Naive thymus-derived CD4-positive, alpha-beta T cell (primary cell): ENCODE data around the gene TPPP. TPM values are rescaled to one million over a fixed set of nuclear protein-coding genes. Genes with fewer than 3 reads are reported as not detected.

Source experiments
- ATAC-seq: fragments of 150-1000 bp; cut with Tn5 transposase; 2 replicates; pipeline ENCODE4 v1.10.0; 2021; ENCODE audit warnings: mild to moderate bottlenecking, moderate library complexity
- CTCF ChIA-PET: fragments of 350-600 bp; sonication (Branson Sonifier 250); formaldehyde crosslinking; loops from one replicate; lab custom pipeline; 2021; ENCODE audit warnings: antibody characterized with exemption; lab: Charles Lee
- POLR2A ChIA-PET: fragments of 350-600 bp; sonication (Branson Sonifier 250); formaldehyde crosslinking; loops from one replicate; lab custom pipeline; 2021; ENCODE audit warnings: antibody characterized with exemption, inconsistent platforms; lab: Charles Lee
- DNase-seq, 9 donors: peaks; one replicate each; pipeline versions ENCODE4 v3.0.0 to v3.0.0-alpha.2; 2020 to 2022; ENCODE audit warnings: mixed read lengths in 1 of 9
- H3K27ac ChIP-seq: one replicate; pipeline ENCODE4 v1.7.0; 2013; ENCODE audit warnings: mild to moderate bottlenecking, low read depth, low read length, moderate library complexity
- H3K27me3 ChIP-seq, 2 donors: one replicate each; pipeline ENCODE4 v1.7.0; 2013; ENCODE audit warnings: low read length in 2 of 2, mild to moderate bottlenecking in 2 of 2, moderate library complexity in 2 of 2; ENCODE audit not compliant: control insufficient read depth in 2 of 2, insufficient read depth in 2 of 2
- H3K36me3 ChIP-seq, 3 experiments: 1 replicate in 2 of 3; 2 replicates in 1 of 3; pipeline ENCODE4 v1.7.0; 2013; ENCODE audit warnings: low read length in 3 of 3, mild to moderate bottlenecking in 3 of 3, moderate library complexity in 1 of 3; ENCODE audit not compliant: insufficient read depth in 3 of 3, control insufficient read depth in 2 of 3
- H3K4me1 ChIP-seq, 2 donors: one replicate each; pipeline ENCODE4 v1.7.0; 2013; ENCODE audit warnings: low read length in 2 of 2, mild to moderate bottlenecking in 2 of 2, moderate library complexity in 1 of 2; ENCODE audit not compliant: control insufficient read depth in 2 of 2, insufficient read depth in 2 of 2
- H3K4me3 ChIP-seq: 2 replicates; pipeline ENCODE4 v1.7.0; 2013; ENCODE audit warnings: mild to moderate bottlenecking, low read length
- H3K9me3 ChIP-seq, 3 experiments: 1 replicate in 2 of 3; 2 replicates in 1 of 3; pipeline ENCODE4 v1.7.0; 2013; ENCODE audit warnings: low read length in 3 of 3; ENCODE audit not compliant: control insufficient read depth in 2 of 3
- H3K27ac Mint-ChIP-seq, 9 donors: one replicate each; pipeline ENCODE4 v1.8.0; 2020 to 2022; ENCODE audit warnings: mixed read lengths in 9 of 9, mild to moderate bottlenecking in 8 of 9, moderate library complexity in 5 of 9, inconsistent platforms in 2 of 9
- H3K27me3 Mint-ChIP-seq, 5 donors: one replicate each; pipeline ENCODE4 v1.8.0; 2021 to 2022; ENCODE audit warnings: mixed read lengths in 5 of 5, mild to moderate bottlenecking in 1 of 5
- H3K36me3 Mint-ChIP-seq, 5 donors: one replicate each; pipeline ENCODE4 v1.8.0; 2020 to 2022; ENCODE audit warnings: mixed read lengths in 5 of 5, mild to moderate bottlenecking in 3 of 5, inconsistent platforms in 1 of 5
- H3K4me1 Mint-ChIP-seq, 7 donors: one replicate each; pipeline ENCODE4 v1.8.0; 2020 to 2022; ENCODE audit warnings: mixed read lengths in 7 of 7, mild to moderate bottlenecking in 3 of 7, inconsistent platforms in 1 of 7
- H3K4me3 Mint-ChIP-seq, 10 donors: one replicate each; pipeline ENCODE4 v1.8.0; 2020 to 2022; ENCODE audit warnings: mild to moderate bottlenecking in 10 of 10, mixed read lengths in 10 of 10, moderate library complexity in 6 of 10, inconsistent platforms in 2 of 10
- H3K9me3 Mint-ChIP-seq, 11 donors: one replicate each; pipeline ENCODE4 v1.8.0; 2020 to 2022; ENCODE audit warnings: mixed read lengths in 11 of 11, mild to moderate bottlenecking in 4 of 11, inconsistent platforms in 1 of 11, moderate library complexity in 1 of 11
- intact Hi-C, 2 donors: fragments of 100-400 bp; cut with micrococcal nuclease; formaldehyde crosslinking; loops; one replicate each; pipeline ENCODE4 v1.15.1; 2023
- polyA plus RNA-seq, 2 donors: library from polyadenylated mRNA; unstranded; fragments of 300-500 nt; fragmentation: Illumina TruSeq; gene quantifications; one replicate each; pipeline ENCODE4 v1.2.3, GENCODE V29; 2021
- total RNA-seq, 6 experiments: library from RNA in 5 of 6; stranded (reverse) in 5 of 6; gene quantifications; 1 replicate in 5 of 6; 2 replicates in 1 of 6; pipeline ENCODE4 v1.2.3 and lab custom pipeline; 2021 to 2026

TPPP gene
- total and polyA plus RNA-seq, 7 experiments from 2014 or later = 0.02 to 3.4 (median 0.14) TPM

DNA sequence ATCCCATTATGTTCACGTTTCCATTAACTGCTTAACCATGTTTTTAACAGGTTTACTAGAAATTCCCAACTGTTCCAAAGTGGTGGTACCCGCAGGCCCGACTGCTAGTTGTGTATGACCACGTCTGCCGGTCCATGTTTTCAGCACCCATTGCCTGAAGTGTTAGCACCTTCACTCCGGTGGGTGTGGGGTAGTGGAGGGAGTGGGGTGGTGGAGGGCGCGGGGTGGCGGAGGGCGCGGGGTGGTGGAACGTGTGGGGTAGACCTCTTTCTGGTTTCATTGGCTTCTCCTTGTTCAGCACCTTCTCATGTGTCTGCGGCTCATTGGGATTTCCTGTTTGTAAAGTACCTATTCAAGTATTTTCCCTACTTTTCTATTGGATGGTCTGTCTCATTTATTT, 37.7 kb downstream of the TPPP start:
- Mint-ChIP-seq H3K4me3 (no peak overlapping the region), H3K9me3 (peaks cover 0 to 4% (median 0%) of the 10 kb centered on the region in 11 donors), H3K4me1 (no peaks in the 10 kb centered on the region), H3K27me3 (no peaks in the 10 kb centered on the region), H3K27ac (no peak overlapping the region), H3K36me3 (peaks cover 13 to 65% (median 30%) of the 10 kb centered on the region in 5 donors)
- ChIA-PET CTCF (interaction anchor here (0.8 to 1.2 kb wide), 2 partner anchors 14 kb away, joined by 3 read pairs; no protein-coding TSS in a partner anchor), POLR2A (interaction anchor here (0.6 kb wide), 1 partner anchor 964 kb away, joined by 3 read pairs; no protein-coding TSS in a partner anchor)
- Histone ChIP-seq H3K4me1 (no peaks in the 10 kb centered on the region), H3K27ac (no peak overlapping the region), H3K9me3 (no peaks in the 10 kb centered on the region), H3K4me3 (no peak overlapping the region), H3K36me3 (peaks cover 0 to 53% (median 4%) of the 10 kb centered on the region in 3 experiments), H3K27me3 (no peaks in the 10 kb centered on the region)
- no peak for ATAC-seq
- intact Hi-C loops = no loop called here
- DNase-seq = no peak

- Mint-ChIP-seq H3K9me3 (peaks cover 0 to 4% (median 0%) of the 10 kb centered on the region in 11 donors), H3K27ac (no peak overlapping the region)
- POLR2A ChIA-PET = no interaction called here
Observed at GRCh38 chr5:654071-654778, 38.9 kb downstream of the TPPP start.

GRCh38 chr5:652773-653350, 40.3 kb downstream of the TPPP start:
- no peak overlapping the region for H3K4me3 ChIP-seq
- ATAC-seq = no peak
- H3K27ac ChIP-seq = no peak overlapping the region
- H3K36me3 ChIP-seq = peaks cover 0 to 39% (median 4%) of the 10 kb centered on the region in 3 experiments
- Mint-ChIP-seq H3K4me3 (no peak overlapping the region), H3K4me1 (no peaks in the 10 kb centered on the region), H3K36me3 (peaks cover 6 to 45% (median 16%) of the 10 kb centered on the region in 5 donors), H3K9me3 (peaks cover 0 to 3% (median 0%) of the 10 kb centered on the region in 11 donors), H3K27ac (no peak overlapping the region), H3K27me3 (no peaks in the 10 kb centered on the region)
- no peaks in the 10 kb centered on the region for H3K9me3 ChIP-seq
- intact Hi-C loops = no loop called here
- ChIA-PET CTCF (no interaction called here), POLR2A (no interaction called here)
- no peak for DNase-seq
- H3K4me1 ChIP-seq = no peaks in the 10 kb centered on the region
- H3K27me3 ChIP-seq = no peaks in the 10 kb centered on the region

More at GRCh38 chr5:654071-654778, 38.9 kb downstream of the TPPP start:
- H3K27ac ChIP-seq = no peak overlapping the region
- H3K9me3 ChIP-seq = no peaks in the 10 kb centered on the region
- H3K27me3 ChIP-seq = no peaks in the 10 kb centered on the region
- Mint-ChIP-seq H3K27me3 (no peaks in the 10 kb centered on the region), H3K4me3 (no peak overlapping the region), H3K36me3 (peaks cover 13 to 55% (median 21%) of the 10 kb centered on the region in 5 donors), H3K4me1 (no peaks in the 10 kb centered on the region)
- peaks cover 0 to 43% (median 4%) of the 10 kb centered on the region in 3 experiments for H3K36me3 ChIP-seq
- DNase-seq (no peak), ATAC-seq (peak; percentile 26)
- intact Hi-C loops = no loop called here
- no peak overlapping the region for H3K4me3 ChIP-seq
- no peaks in the 10 kb centered on the region for H3K4me1 ChIP-seq
- CTCF ChIA-PET = interaction anchor here (0.8 to 1.2 kb wide), 2 partner anchors 15 to 27 kb away, joined by 3 read pairs; no protein-coding TSS in a partner anchor

- CTCF ChIA-PET = no interaction called here
- no peaks in the 10 kb centered on the region for H3K4me1 ChIP-seq
- no peak overlapping the region for H3K27ac ChIP-seq
- no peak overlapping the region for H3K4me3 ChIP-seq
- POLR2A ChIA-PET = no interaction called here
- peaks cover 0 to 40% (median 4%) of the 10 kb centered on the region in 3 experiments for H3K36me3 ChIP-seq
- H3K36me3 Mint-ChIP-seq = peaks cover 0 to 38% (median 12%) of the 10 kb centered on the region in 5 donors
- no peaks in the 10 kb centered on the region for H3K9me3 ChIP-seq
- DNase-seq = no peak
- H3K9me3 Mint-ChIP-seq = no peaks in the 10 kb centered on the region
- peak overlapping the region in 1 of 9 donors; percentile 31 for H3K27ac Mint-ChIP-seq
- intact Hi-C loops = no loop called here
- H3K4me1 Mint-ChIP-seq = no peaks in the 10 kb centered on the region
- H3K4me3 Mint-ChIP-seq = no peak overlapping the region
- no peaks in the 10 kb centered on the region for H3K27me3 ChIP-seq
- no peak for ATAC-seq
- no peaks in the 10 kb centered on the region for H3K27me3 Mint-ChIP-seq
Observed at GRCh38 chr5:652023-652515, 41.1 kb downstream of the TPPP start.

GRCh38 chr5:651296-652022, 41.7 kb downstream of the TPPP start:
- POLR2A ChIA-PET = no interaction called here
- intact Hi-C loops = no loop called here
- no peak overlapping the region for H3K4me3 ChIP-seq
- no peaks in the 10 kb centered on the region for H3K27me3 ChIP-seq
- Mint-ChIP-seq H3K27me3 (no peaks in the 10 kb centered on the region), H3K4me1 (no peaks in the 10 kb centered on the region), H3K9me3 (no peaks in the 10 kb centered on the region), H3K27ac (no peak overlapping the region), H3K4me3 (no peak overlapping the region), H3K36me3 (peaks cover 0 to 35% (median 16%) of the 10 kb centered on the region in 5 donors)
- H3K36me3 ChIP-seq = peaks cover 0 to 46% (median 4%) of the 10 kb centered on the region in 3 experiments
- DNase-seq (no peak), ATAC-seq (no peak)
- CTCF ChIA-PET = no interaction called here
- no peaks in the 10 kb centered on the region for H3K4me1 ChIP-seq
- no peak overlapping the region for H3K27ac ChIP-seq
- H3K9me3 ChIP-seq = no peaks in the 10 kb centered on the region

GRCh38 chr5:647727-648126, 45.4 kb downstream of the TPPP start:
- Histone ChIP-seq H3K27me3 (no peaks in the 10 kb centered on the region), H3K4me3 (no peak overlapping the region), H3K9me3 (no peaks in the 10 kb centered on the region), H3K4me1 (no peaks in the 10 kb centered on the region), H3K36me3 (peaks cover 0 to 65% (median 0%) of the 10 kb centered on the region in 3 experiments), H3K27ac (no peak overlapping the region)
- ATAC-seq (no peak), DNase-seq (no peak)
- ChIA-PET CTCF (no interaction called here), POLR2A (no interaction called here)
- Mint-ChIP-seq H3K27me3 (no peaks in the 10 kb centered on the region), H3K4me3 (no peak overlapping the region), H3K4me1 (peaks cover 0 to 2% (median 0%) of the 10 kb centered on the region in 7 donors), H3K36me3 (peaks cover 0 to 23% (median 13%) of the 10 kb centered on the region in 5 donors), H3K27ac (no peak overlapping the region), H3K9me3 (no peaks in the 10 kb centered on the region)
- intact Hi-C loops = no loop called here
